GM21381 (cell line): ENCODE data around the gene RFXAP.

Experiments used
- ATAC-seq: cut with Tn5 transposase; IDR thresholded peaks from one replicate; pipeline ENCODE4 v1.9.1; 2021; ENCODE audit warnings: mild to moderate bottlenecking, moderate library complexity; ENCODE audit not compliant: unreplicated experiment

The RFXAP gene

GRCh38 chr13:36815062-36815461, 4.0 kb upstream of the RFXAP start:
- ATAC-seq: no peak

DNA sequence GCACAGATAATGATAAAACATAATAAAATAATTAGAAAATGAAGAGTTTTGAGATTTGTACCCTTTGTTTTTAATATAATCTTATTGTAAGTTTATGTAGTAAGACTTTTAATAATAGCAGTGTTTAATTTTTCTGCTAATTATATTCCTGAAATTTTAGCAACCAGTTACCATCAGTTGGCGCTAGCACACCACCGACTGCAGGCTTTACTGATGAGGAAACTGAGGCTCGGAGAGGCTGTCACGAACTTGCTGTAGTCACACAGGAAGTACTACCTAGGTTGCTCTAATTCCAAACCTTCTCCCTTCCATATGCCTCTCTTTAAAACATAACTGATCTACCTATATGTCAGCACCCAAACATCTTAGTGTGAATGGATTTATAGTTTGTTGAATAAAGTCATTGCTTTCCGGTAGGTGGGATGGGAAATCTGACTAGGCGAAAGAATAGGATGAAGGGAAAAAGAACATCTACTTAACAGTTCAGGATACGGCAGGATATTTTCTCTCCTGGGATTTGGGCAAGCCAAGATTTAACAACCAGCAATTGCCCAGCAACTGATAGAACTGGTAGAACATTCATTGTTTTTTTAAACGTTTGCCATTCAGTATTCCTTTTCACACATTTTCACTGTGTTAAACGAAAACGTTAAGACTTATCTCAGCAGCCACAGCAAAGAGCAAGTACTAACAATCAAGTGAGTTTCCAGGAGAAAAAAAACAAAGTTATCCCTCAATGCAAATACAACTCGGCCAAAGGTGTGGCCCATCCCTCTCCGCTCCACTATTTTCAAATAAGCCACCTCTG, 822 bp upstream of the RFXAP start:
- ATAC-seq: peak; percentile 1

- peak; percentile 18 for ATAC-seq
These were observed 693 bp downstream of the RFXAP start for GRCh38 chr13:36819739-36820090.

GRCh38 chr13:36820222-36820621, 1.2 kb downstream of the RFXAP start:
- peak; percentile 46 for ATAC-seq

DNA sequence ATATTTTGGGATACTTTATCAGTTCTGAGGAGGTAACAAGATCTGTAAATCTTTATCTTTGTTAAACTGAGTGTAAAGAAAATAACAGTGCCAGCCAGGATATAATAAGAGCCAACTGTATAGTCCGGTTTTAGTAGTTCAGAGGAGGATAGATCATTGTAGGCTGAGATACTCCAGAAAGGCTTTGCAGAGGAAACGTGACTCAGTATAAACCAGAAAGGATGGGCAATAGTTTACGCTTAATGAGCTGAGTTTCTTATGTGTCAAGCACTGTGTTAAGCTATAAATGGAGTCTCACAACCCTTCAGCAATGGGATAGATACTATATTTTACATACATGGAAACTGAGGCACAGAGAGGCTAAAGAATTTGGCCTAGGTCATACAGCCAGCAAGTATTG, 3.8 kb downstream of the RFXAP start:
- ATAC-seq: no peak

DNA sequence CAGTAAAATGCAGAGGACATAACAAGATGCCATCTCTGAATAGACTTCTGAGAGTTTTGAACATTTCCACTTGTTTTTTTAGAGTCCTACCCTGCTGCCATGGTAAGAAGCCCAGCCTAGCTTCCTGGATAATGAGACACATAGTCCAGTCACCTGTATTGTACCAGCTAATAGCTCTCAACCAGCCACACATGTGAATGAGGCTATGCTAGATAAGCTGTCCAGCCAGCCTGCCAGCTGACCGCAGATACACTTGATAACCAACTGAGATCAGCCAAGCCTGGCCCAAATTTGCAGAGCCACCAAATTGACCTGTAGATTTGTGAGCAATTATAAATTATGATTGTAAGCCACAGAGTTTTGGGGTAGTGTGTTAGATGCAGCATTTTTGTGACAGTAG, 10.7 kb downstream of the RFXAP start:
- ATAC-seq: no peak

- no peak for ATAC-seq
These were observed 12.3 kb downstream of the RFXAP start for GRCh38 chr13:36831291-36831690.

- no peak for ATAC-seq
These were observed 15.3 kb downstream of the RFXAP start for GRCh38 chr13:36834299-36834698.

GRCh38 chr13:36837354-36838092, 18.5 kb downstream of the RFXAP start:
- ATAC-seq: no peak

- ATAC-seq: no peak
These were observed 20.3 kb downstream of the RFXAP start for GRCh38 chr13:36839281-36839680.

DNA sequence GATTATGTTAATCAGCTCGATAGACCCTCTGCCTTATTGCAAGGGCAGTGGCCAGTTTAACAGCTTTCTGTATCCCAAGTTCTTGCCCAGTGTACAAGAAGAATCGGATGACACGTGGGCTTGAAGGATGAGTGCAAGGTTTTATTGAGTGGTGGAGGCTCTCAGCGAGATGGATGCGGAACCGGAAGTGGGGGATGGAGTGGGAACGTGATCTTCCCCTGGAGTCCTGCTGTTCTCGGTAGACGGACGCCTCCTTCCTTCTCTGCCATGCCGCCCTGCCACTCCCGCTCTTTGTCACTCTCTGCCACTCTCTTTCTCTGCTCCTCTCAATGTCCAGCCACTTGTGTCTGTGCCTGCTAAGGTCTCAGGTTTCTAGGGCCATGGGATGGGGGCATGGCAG, 21.0 kb downstream of the RFXAP start:
- no peak for ATAC-seq

DNA sequence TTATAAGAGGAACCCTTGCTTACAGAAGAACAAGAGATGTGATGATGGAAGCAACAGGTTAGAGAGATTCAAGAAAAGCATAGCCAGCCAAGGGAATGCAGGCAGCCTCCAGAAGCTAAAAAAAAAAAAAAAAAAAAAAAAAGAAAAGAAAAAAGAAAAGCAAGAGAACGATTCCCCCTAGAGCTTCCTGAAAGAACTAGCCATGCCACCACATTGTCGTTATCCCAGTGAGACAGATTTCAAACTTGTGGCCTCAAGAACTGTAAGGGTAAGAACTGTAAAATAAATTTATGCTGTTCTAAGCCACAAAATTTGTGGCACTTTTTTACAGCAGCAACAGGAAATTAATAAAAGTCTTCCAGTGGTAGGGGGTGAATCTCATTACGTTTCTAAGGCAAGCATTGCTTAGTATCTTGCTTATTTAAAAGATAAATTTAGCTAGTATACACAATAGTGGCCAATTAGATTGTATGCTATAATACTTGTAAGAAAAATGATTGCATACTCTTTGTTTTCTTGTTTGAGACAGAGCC, 21.8 kb downstream of the RFXAP start:
- no peak for ATAC-seq

GRCh38 chr13:36841391-36841790, 22.4 kb downstream of the RFXAP start:
- no peak for ATAC-seq

- no peak for ATAC-seq
These were observed 28.6 kb downstream of the RFXAP start for GRCh38 chr13:36847606-36848005.

DNA sequence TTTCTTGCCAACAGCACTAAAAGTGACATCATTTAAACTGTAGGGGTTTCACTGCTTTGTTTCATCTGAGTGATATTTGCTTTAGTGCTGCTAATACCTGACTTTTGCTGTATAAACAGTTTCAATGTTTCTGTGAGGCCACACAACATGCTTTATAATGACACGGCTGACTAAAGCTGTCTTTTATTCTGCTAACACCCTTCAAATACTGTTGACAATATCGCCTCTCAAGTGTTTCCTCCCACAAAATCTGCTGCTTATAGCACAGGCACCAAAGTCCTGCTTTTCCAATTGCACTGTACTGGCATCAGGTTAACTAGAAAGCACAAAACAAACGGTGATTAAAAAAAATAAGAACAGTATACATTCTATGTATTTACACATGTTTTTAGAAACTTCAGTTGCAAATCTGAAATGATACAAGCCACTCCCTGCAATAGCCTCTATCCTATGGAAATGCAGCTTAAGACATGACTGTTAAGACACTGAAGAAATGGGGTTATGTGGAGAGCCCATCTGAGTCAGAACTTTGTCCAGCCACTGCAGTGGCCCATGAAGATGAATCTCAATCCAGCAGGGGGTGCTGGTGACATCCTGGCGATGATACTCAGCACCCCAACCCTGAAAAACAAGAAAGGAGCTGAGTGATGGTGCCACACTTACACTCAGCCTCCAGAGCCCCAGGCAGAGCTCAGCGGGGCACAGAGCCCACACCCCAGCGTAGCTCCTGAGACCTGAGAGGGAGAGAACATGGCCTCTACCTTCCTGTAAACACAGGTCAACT, 29.4 kb downstream of the RFXAP start:
- ATAC-seq: no peak

- ATAC-seq: no peak
These were observed 31.9 kb downstream of the RFXAP start for GRCh38 chr13:36850790-36851438.

DNA sequence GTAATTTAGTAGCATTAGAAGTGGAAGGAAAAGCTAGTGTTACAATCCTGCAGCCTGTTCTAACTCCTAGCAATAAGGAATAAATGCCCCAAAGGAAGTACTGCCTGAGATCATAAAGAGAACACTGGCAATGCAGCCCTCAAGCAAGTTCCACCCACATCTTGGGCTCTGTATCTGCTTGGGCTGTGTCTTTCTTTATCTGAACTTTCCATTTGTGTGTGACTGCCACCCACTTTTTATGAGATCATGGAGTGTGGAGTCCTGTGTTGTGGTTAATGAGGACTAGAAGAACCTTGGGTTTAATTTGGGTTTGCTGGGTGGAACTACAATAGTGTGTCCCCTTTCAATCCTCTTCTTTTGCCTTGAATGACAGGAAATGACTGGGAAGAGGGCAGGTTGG, 38.2 kb downstream of the RFXAP start:
- no peak for ATAC-seq

- ATAC-seq: peak; percentile 58
These were observed 39.3 kb downstream of the RFXAP start for GRCh38 chr13:36858290-36858689.

GRCh38 chr13:36859259-36859658, 40.2 kb downstream of the RFXAP start:
- ATAC-seq: no peak

DNA sequence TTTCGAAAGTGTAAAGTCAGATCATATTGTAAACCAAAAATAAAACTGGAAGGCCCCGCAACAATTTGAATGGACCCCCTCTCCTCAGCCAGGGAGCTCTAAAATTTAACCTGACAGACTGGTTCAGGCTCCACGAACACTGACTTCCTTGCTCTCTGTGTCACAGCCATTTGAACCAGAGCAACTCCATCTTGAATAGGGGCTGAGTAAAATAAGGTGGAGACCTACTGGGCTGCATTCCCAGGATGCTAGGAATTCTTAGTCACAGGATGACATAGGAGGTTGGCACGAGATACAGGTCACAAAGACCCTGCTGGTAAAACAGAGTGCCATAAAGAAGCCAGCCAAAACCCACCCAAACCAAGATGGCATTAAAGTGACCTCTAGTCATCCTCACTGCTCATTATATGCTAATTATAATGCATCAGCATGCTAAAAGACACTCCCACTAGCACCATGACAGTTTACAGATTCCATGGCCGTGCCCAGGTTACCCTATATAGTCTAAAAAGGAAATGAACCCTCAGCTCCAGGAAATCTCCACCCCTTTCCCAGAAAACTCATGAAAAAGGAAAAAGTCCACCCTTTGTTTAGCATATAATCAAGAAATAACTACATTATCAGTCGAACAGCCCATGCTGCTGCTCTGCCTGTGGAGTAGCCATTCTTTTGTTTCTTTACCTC, 43.1 kb downstream of the RFXAP start:
- no peak for ATAC-seq
